NOMO-1 treated with DMSO at 0.1 percent for 48 hours (cell line): ENCODE results near the gene C16orf87.

Experiments
- DNase-seq: peaks from one replicate; lab custom pipeline; 2025; ENCODE audit not compliant: unreplicated experiment; lab: John Stamatoyannopoulos, UW

C16orf87 gene

GRCh38 chr16:46843898-46844642, 13.1 kb upstream of the C16orf87 start:
- DNase-seq = peak; percentile 48

GRCh38 chr16:46842192-46842895, 11.4 kb upstream of the C16orf87 start:
- no peak for DNase-seq

DNA sequence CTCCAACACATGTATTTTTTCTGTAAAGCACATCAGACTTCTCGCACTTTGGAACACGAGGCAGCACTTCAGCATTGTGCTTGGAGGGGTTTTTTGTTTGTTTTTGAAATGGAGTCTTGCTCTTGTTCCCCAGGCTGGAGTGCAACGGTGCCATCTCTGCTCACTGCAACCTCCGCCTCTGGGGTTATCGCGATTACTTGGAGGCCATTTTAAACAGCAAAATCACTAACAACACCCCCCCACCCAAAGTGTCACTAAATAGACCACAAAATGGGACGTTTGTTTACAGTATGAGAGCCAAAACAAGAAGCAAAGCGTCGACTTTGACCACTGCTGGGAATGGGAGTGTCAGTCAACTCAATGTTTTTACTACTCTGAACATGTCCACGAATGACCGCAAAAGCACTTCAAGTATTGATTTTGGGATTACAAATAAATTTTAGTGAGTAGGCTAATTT, 9.0 kb upstream of the C16orf87 start:
- no peak for DNase-seq

GRCh38 chr16:46836534-46837530, 5.9 kb upstream of the C16orf87 start:
- DNase-seq = peak; percentile 54

- DNase-seq = no peak
Measured at GRCh38 chr16:46833460-46833800, 2.5 kb upstream of the C16orf87 start.

DNA sequence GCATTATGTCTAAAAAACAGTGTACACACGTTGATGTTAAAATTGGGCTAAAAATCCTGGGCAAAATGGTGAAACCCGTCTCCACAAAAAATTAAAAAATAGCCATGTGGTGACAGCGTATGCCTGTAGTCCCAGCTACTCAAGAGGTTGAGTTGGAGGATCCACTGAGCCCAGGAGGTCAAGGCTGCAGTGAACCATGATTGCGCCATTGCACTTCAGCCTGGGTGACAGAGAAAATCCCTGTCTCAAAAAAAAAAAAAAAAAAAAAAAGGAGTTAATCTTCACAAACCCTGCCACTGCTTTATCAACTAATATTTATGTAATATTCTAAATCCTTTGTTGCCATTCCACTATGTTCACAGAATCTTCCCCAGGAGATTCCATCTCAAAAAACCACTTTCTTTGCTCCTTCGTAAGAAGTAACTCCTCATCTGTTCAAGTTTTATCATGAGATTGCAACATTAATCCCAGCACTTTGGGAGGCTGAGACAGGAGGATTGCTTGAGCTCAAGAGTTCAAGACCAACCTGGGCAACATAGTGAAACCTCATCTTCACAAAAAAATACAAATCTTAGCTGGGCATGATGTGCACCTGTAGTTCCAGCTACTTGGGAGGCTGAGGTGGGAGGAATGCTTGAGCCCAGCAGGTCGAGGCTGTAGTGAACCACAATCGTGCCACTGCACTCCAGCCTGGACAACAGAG, 1.9 kb upstream of the C16orf87 start:
- DNase-seq = no peak

GRCh38 chr16:46830417-46830901, 521 bp downstream of the C16orf87 start:
- no peak for DNase-seq

GRCh38 chr16:46828943-46829342, 2.0 kb downstream of the C16orf87 start:
- DNase-seq = no peak

DNA sequence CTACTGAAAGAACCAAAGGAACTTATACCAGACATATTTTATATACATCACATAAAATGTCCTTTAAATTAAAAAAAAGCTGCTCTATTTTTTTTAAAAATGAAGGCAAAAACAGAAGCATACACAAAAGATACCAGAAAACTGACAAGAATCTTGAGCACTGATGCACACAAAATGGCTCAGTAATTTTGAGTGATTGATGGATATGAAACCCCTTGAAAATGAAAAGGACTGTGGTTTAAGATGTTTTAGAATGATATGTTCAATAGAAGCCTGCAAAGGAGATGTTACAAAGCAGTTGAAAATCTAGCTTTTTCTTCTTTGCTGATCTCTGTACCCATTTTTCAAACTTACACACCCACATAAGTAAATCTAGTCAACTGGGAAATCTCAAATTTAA, 2.7 kb downstream of the C16orf87 start:
- DNase-seq = no peak

GRCh38 chr16:46826631-46827030, 4.3 kb downstream of the C16orf87 start:
- DNase-seq = no peak

DNA sequence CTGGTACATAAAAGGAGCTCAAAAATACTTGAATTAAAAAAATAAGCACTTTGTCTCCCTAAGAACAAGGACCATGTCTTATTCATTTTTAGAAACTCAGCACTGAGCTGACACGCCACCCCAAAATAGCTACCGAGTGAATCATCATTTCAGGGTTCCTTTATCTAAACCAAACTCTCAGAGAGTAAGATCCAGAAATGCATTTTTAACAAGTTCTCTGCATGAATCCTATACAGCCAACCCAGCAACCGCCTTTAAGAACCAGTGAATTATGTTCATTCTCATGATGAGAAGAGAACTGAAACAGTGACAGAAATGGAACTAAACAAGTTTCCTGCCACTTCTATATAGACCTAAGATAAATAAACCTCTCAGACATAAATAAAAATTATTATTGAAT, 8.7 kb downstream of the C16orf87 start:
- DNase-seq = no peak

GRCh38 chr16:46817961-46818360, 13.0 kb downstream of the C16orf87 start:
- no peak for DNase-seq

DNA sequence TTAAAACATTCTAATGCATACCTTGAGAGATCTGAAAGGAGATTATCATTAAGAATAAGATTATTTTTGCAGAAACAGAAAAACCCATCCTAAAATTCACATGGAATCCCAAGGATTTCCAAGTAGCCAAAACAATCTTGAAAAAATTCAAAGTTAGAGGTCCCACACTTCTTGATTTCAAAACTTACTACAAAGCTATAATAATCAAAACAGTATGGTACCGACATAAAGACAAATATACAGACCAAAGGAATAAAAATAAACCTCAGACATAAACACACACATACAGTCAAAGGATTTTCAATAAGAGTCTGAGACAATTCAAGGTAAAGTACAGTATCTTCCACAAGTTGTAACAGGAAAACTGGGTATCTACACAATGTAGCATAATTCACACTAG, 16.2 kb downstream of the C16orf87 start:
- no peak for DNase-seq

DNA sequence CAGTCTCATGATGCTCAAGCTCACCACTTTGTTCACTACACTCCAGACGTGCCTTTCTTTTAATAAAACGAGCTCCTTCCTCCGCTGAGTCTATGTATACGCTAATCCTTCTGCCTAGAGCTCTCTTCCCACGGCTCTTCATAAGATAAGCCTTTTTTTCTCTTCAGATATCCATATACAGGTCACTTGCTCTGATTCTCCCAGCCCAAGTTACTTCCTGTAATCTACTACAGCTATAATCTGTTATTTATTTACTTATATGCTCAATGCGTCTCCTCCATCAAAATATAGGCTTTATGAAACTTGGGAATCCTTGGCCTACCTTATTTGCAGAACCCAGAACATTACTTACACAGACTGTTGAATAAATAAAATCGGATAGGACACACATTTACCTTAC, 17.4 kb downstream of the C16orf87 start:
- DNase-seq = no peak

DNA sequence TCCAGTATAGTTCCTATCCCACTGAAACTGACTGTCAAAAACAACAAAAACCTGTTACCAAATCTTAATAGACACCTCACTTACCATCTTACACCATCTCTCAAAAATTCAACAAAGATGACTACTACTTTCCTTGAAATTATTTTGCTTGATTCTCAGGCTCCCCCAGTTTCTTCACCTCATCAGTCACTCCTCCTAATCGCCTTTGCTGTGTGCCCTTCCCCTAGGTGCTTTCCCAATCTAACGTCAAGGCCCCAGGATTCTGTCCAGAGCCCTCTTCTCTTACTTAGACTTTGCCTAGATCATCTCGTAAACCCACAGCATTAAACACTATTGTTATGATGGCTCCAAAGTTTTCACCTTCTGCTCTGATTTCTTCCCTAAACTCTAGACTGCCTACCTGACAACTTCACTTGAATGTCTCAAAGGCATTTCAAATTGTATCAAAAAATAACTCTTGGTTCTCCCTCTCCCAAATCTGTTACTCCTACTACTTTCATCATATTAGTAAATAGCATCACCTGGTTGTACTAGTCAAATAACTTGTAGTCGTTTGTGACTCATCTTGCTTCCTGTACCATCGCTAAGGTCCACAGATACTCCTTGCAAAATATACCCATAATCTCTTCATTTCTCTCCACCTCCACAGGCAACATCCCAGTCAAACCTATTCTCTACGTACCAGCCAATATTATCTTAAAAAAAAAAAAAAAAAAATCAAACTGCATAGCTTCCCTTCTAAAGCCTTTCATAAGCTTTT, 18.0 kb downstream of the C16orf87 start:
- no peak for DNase-seq

GRCh38 chr16:46811682-46812081, 19.3 kb downstream of the C16orf87 start:
- DNase-seq = no peak

- no peak for DNase-seq
Measured at GRCh38 chr16:46808997-46809396, 22.0 kb downstream of the C16orf87 start.

DNA sequence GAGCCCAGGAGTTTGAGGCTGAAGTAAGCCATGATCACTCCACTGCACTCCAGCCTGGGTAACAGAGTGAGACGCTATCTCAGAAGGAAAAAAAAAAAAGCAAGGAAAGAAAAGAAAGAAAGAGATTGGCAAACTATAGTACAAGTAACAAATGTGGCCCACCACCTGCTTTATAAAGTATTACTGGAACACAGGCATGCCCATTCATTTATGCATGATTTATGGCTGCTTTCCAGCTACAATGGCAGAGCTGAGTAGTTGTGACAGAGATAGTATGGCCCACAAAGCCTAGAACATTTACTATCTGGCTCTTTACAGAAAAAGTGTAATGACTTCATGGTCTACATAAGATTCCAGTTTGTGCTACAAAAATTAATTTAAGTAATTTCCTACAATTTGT, 23.6 kb downstream of the C16orf87 start:
- DNase-seq = no peak

GRCh38 chr16:46803373-46803772, 27.6 kb downstream of the C16orf87 start:
- no peak for DNase-seq
